T47D (cell line): ENCODE results near the gene NIT1.
A peak's percentile ranks its signal among the peaks of the same experiment; 100 is the strongest.

Experiments used
- DNase-seq, 2 experiments: peaks; one replicate each; pipeline versions ENCODE4 v3.0.0 to v3.0.0-alpha.2; 2011 to 2012; ENCODE audit warnings: low read depth in 1 of 2, low spot score in 1 of 2
- JUND ChIP-seq: IDR thresholded peaks from 2 replicates; pipeline ENCODE4 v1.6.1; 2012; ENCODE audit warnings: low read depth
- in situ Hi-C: cut with HindIII; loops from 2 replicates; pipeline ENCODE4 v1.10.0; 2016; ENCODE audit warnings: low sequenced_read_pairs, low pct_unique_long_range_greater_than_20kb

The NIT1 gene

DNA sequence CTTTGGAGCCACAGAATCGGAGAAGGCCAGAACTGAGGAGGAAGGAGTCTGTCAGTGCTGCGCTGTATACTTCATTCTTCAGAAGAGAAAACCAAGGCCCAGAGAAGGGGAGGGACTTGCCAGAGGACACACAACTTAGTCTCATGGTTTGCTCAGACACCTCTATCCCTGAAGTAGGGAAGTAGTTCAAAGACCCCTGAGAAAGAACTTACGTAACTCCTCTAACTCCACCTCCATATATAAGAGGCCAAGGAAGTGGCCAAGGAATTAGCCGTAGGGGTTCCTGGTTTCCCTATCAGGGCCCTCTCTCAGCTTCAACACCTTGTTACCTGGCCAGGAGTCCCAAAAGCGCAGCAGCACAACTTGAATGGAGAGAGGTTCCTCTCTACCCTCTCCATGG, 28.0 kb upstream of the NIT1 start:
- in situ Hi-C loops, result no loop called here
- DNase-seq, result no peak
- TF ChIP-seq JUND, result no peak

GRCh38 chr1:161090617-161091016, 27.3 kb upstream of the NIT1 start:
- in situ Hi-C loops, result no loop called here
- TF ChIP-seq JUND, result no peak

DNA sequence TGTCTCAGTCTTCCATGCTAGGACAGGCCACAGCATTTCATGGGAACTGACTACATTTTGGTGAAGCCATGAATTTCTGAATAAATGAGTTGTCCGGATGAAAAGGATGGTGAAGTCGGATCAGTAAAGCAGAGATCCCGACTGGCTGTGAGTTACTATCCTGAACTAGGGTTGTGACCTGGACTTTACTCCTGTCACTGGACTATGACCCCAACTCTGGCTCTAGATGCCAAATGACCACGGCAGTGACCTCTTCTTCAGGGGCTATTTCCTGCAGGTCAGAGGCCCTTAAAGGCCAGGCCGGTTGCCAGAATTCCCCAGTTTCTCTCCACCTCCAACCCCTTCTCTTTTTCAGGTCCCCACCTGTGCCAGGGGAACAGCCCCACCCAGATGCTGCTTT, 26.8 kb upstream of the NIT1 start:
- in situ Hi-C loops, result no loop called here
- DNase-seq, result no peak
- no peak for TF ChIP-seq JUND

More at GRCh38 chr1:161090617-161091016, 27.3 kb upstream of the NIT1 start:
- no peak for DNase-seq

- DNase-seq, result no peak
- no peak for TF ChIP-seq JUND
- in situ Hi-C loops, result no loop called here
These were observed 26.0 kb upstream of the NIT1 start for GRCh38 chr1:161091796-161092507.

DNA sequence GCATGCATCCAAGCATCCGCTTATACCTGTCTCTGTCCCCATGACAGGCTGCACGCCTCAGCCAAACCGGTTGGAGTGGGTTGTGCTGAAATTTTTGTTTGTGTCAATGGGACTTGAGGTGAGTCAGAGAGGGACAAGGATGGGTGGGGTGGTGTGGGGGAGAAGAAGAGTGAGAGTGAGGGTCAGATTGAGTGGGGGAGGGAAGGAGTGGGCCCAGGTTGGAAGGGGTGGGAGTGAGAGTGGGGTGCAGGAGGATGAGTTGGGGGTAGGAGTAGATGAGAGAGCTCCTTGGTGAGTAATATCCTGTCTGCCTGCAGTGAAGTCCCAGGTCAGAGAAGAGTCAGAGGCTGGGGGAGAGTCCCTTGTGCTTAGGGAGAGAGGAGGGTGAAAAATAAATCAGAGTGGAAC, 25.3 kb upstream of the NIT1 start:
- no peak for TF ChIP-seq JUND
- in situ Hi-C loops, result no loop called here
- DNase-seq, result peak; percentile 55 to 86

DNA sequence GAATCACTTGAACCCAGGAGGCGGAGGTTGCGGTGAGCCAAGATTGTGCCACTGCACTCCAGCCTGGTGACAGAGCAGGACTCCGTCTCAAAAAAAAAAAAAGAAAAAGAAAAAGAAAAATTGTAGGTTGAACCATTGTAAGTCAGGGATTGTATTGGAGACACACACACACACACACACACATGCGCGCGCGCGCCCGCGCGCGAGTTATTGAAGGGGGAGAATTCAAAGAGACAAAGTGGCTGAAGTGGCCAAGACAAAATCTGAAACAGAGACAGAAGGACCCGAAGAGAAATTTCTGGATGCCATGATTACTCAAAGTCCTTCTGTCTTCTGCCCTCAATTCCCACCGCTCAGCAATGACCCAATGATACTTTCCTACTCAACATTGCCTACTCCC, 23.4 kb upstream of the NIT1 start:
- TF ChIP-seq JUND, result no peak
- in situ Hi-C loops, result no loop called here
- no peak for DNase-seq

GRCh38 chr1:161095230-161095629, 22.7 kb upstream of the NIT1 start:
- no peak for TF ChIP-seq JUND
- no peak for DNase-seq
- in situ Hi-C loops, result no loop called here

GRCh38 chr1:161096015-161096414, 21.9 kb upstream of the NIT1 start:
- in situ Hi-C loops, result no loop called here
- no peak for DNase-seq
- TF ChIP-seq JUND, result no peak

DNA sequence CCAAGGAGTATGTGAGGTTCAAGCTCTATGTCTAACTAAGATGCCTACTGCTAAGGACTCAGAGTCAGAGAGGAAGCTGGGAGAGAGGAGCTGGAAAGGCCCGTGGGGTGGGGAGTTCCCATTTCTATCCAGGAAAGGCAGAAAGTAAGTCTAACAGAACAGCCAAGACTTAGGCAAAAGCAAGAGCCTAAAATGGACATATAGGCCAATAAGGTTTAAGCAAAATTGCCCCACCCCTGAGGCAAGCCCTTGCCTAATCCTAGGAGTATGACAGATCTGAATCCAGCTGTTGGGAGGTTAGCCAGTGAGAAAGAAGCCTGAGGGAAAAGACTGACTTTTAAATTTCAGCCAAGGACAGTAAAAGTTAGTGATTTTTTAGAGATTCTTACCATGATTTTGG, 21.4 kb upstream of the NIT1 start:
- in situ Hi-C loops, result no loop called here
- no peak for DNase-seq
- no peak for TF ChIP-seq JUND

GRCh38 chr1:161098210-161099068, 19.5 kb upstream of the NIT1 start, which contains the start of gene KLHDC9:
Gene KLHDC9, plus strand, starts transcription at chr1:161098361. Its CDS starts 175 bp downstream, at chr1:161098536.
- no peak for TF ChIP-seq JUND
- DNase-seq, result peak; percentile 95
- in situ Hi-C loops, result no loop called here

DNA sequence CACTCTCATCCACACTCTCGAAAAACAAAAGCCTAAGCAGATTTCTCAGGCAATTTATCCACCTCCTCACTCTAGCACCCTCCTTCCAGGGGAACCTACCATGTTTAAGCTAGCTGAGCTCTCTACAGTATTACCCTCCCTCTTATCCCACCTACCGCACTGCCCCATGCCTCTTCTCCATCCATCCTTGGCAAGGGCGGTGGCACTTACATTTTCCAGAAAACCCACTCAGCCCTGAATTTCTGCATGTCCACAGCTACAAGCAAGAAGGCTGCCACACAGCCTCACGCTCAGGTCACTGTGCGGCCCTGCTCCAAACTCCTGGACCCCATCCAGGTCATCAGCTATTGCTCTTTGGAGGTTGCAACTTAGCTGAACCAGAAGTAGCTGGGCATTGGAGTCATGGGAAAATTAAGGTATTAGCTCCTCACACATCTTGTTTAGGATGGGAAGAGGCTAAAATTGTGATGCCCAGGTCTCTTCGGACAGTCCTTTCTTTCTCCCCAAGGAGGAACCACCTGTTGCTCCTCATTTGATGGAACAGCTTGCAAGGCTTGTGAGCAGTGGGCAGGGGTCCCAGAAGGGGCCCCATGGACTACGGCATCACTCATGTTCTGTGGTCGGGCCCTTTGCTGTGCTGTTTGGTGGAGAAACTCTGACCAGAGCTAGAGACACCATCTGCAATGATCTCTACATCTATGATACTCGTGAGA, 18.7 kb upstream of the NIT1 start:
- in situ Hi-C loops, result no loop called here
- no peak for TF ChIP-seq JUND
- no peak for DNase-seq

GRCh38 chr1:161100556-161100955, 17.3 kb upstream of the NIT1 start:
- in situ Hi-C loops, result no loop called here
- no peak for TF ChIP-seq JUND
- DNase-seq, result no peak

DNA sequence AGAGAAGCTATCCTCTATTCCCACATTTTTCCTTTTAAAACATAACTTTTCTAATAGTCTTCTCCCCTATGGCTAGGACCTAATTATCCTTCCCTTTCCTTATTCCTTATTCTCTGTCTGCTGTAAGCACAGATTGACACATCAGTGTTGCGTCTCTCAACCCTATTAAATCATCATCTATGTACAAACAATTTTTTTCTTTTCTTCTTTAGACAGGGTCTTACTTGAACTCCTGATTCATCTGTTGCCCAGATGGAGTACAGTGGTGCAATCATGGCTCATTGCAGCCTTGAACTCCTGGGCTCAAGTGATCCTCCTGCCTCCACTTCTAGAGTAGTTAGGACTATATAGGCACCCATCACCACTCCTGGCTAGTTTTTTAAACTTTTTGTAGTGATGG, 11.5 kb upstream of the NIT1 start:
- DNase-seq, result no peak
- in situ Hi-C loops, result no loop called here
- no peak for TF ChIP-seq JUND
